HG03280 (cell line): ENCODE data around the gene SLC16A12.
"Not testable (repeated sequence)": the region's sequence is repeated elsewhere in the genome, so short reads cannot be mapped to it uniquely, and the experiment has no call there.

ENCODE experiments used
- ATAC-seq: cut with Tn5 transposase; IDR thresholded peaks from one replicate; pipeline ENCODE4 v1.9.1; 2021; ENCODE audit warnings: mild to moderate bottlenecking, moderate library complexity; ENCODE audit not compliant: unreplicated experiment

Gene SLC16A12

GRCh38 chr10:89393898-89394297, 141.5 kb downstream of the SLC16A12 start:
- ATAC-seq, result no peak

- ATAC-seq, result peak; percentile 35
Observed at GRCh38 chr10:89392974-89393373, 142.4 kb downstream of the SLC16A12 start.

- peak; percentile 63 for ATAC-seq
Observed at GRCh38 chr10:89391907-89392756, 143.3 kb downstream of the SLC16A12 start, which contains the start of gene IFIT1. IFIT1 (plus strand) TSS chr10:89392623; CDS start chr10:89392713, 90 bp downstream.

DNA sequence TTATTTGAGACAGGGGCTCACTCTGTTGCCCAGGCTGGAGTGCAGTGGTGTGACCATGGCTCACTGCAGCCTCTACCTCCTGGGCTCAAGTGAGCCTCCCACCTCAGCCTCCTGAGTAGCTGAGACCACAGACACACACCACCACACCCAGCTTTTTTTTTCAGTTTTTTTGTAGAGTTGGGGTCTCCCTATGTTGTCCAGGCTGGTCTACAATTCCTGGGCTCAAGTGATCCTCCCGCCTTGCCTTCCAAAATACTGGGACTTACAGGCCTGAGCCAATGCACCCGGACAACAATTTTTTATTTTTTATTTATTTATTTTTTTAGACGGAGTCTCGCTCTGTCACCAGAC, 144.2 kb downstream of the SLC16A12 start:
- ATAC-seq, result not testable (repeated sequence)

- no peak for ATAC-seq
Observed at GRCh38 chr10:89390476-89391225, 144.7 kb downstream of the SLC16A12 start.

GRCh38 chr10:89389254-89389653, 146.1 kb downstream of the SLC16A12 start:
- ATAC-seq, result no peak

GRCh38 chr10:89388806-89389205, 146.6 kb downstream of the SLC16A12 start:
- ATAC-seq, result no peak

GRCh38 chr10:89384474-89385340, 150.7 kb downstream of the SLC16A12 start:
- ATAC-seq, result no peak

DNA sequence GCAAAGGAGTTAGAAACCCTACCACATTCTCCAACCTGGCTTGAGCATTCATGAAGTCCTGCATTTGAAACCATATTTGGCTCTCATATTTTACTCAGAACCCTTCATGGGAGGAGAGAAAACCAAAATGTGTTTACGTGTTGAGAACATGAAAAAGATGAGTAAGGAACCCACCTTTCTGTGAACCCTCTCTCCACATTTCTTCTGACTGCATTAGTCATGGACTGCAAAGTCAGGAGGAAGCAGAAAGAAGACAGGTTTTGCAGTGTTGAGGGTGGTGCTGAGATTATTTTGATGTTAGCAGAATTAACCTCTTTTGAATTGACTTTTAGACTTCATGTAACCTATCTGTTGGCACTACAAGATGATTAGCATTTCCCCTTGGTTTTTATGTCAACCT, 152.6 kb downstream of the SLC16A12 start:
- no peak for ATAC-seq
